B cell (primary cell): ENCODE measurements around the gene TNIP1. TPM values are rescaled to one million over a fixed set of nuclear protein-coding genes. Genes with fewer than 3 reads are reported as not detected.

Source experiments
- ATAC-seq: fragments of 200-7000 bp; cut with Tn5 transposase; one replicate; pipeline ENCODE4 v1.10.0; 2021; ENCODE audit warnings: low read depth, mild to moderate bottlenecking, moderate number of reproducible peaks, moderate library complexity
- CTCF ChIA-PET: fragments of 350-600 bp; sonication (Branson Sonifier 250); formaldehyde crosslinking; loops from one replicate; lab custom pipeline; 2021; ENCODE audit warnings: antibody characterized with exemption, inconsistent platforms; lab: Charles Lee
- POLR2A ChIA-PET: fragments of 350-600 bp; sonication (Branson Sonifier 250); formaldehyde crosslinking; loops from one replicate; lab custom pipeline; 2021; ENCODE audit warnings: antibody characterized with exemption; lab: Charles Lee
- DNase-seq: peaks from one replicate; pipeline ENCODE4 v3.0.0; 2013
- H2AFZ ChIP-seq: 2 replicates; pipeline ENCODE4 v1.6.1; 2012; ENCODE audit warnings: mild to moderate bottlenecking, low read depth, low read length; ENCODE audit not compliant: insufficient read depth, poor library complexity, severe bottlenecking
- H3K27ac ChIP-seq, 2 donors: 1 replicate in 1 of 2; 2 replicates in 1 of 2; pipeline ENCODE4 v1.5.1; 2012 to 2013; ENCODE audit warnings: low read length in 2 of 2, mild to moderate bottlenecking in 2 of 2, moderate library complexity in 1 of 2
- H3K27me3 ChIP-seq, 4 experiments: fragments of 200-600 bp in 1 of 4; sonication (generic) in 1 of 4; replicated peaks in 1 of 4; 1 replicate in 2 of 4; 2 replicates in 2 of 4; pipeline versions ENCODE4 v1.6.1 to v1.7.0; 2013 to 2016; ENCODE audit warnings: low read length in 3 of 4, mild to moderate bottlenecking in 2 of 4, mixed read lengths in 1 of 4, moderate library complexity in 1 of 4; ENCODE audit not compliant: insufficient read depth in 4 of 4, control insufficient read depth in 3 of 4; ENCODE audit errors: control extremely low read depth in 1 of 4
- H3K36me3 ChIP-seq, 2 experiments: replicated peaks in 1 of 2; 1 replicate in 1 of 2; 2 replicates in 1 of 2; pipeline versions ENCODE4 v1.6.1 to v1.7.1; 2013; ENCODE audit warnings: low read length in 1 of 2; ENCODE audit not compliant: insufficient read depth in 2 of 2, control insufficient read depth in 1 of 2; ENCODE audit errors: control extremely low read depth in 1 of 2, extremely low read depth in 1 of 2
- H3K4me1 ChIP-seq, 2 donors: fragments of 200-600 bp in 1 of 2; sonication (generic) in 1 of 2; 1 replicate in 1 of 2; 2 replicates in 1 of 2; pipeline versions ENCODE4 v1.5.1 to v1.6.1; 2013 to 2017; ENCODE audit warnings: low read length in 2 of 2; ENCODE audit not compliant: control insufficient read depth in 2 of 2, insufficient read depth in 2 of 2
- H3K4me2 ChIP-seq: replicated peaks from 2 replicates; pipeline ENCODE3; 2012; ENCODE audit warnings: mild to moderate bottlenecking, low read depth, low read length; ENCODE audit not compliant: poor library complexity, severe bottlenecking
- H3K4me3 ChIP-seq, 5 experiments: fragments of 200-600 bp in 1 of 5; sonication (generic) in 1 of 5; 1 replicate in 3 of 5; 2 replicates in 2 of 5; pipeline versions ENCODE4 v1.5.1 to v1.7.0; 2011 to 2016; ENCODE audit warnings: low read length in 4 of 5, mild to moderate bottlenecking in 4 of 5, low read depth in 2 of 5, control low read depth in 1 of 5, moderate library complexity in 1 of 5; ENCODE audit not compliant: insufficient read depth in 1 of 5; ENCODE audit errors: control extremely low read depth in 1 of 5, extremely low read depth in 1 of 5
- H3K79me2 ChIP-seq: fragments of 200-600 bp; sonication (generic); one replicate; pipeline ENCODE4 v1.6.0; 2016; ENCODE audit warnings: low read length; ENCODE audit not compliant: control insufficient read depth, insufficient read depth
- H3K9ac ChIP-seq: fragments of 200-600 bp; sonication (generic); 2 replicates; pipeline ENCODE4 v1.6.1; 2017; ENCODE audit warnings: mild to moderate bottlenecking, low read length, moderate library complexity
- H3K9me3 ChIP-seq, 3 donors: one replicate each; pipeline versions ENCODE4 v1.6.1 to v1.7.1; 2013; ENCODE audit warnings: low read length in 2 of 3; ENCODE audit not compliant: control insufficient read depth in 2 of 3, insufficient read depth in 1 of 3; ENCODE audit errors: control extremely low read depth in 1 of 3
- H4K20me1 ChIP-seq: 2 replicates; pipeline ENCODE4 v1.6.0; 2012; ENCODE audit warnings: mild to moderate bottlenecking, low read length; ENCODE audit not compliant: insufficient read depth, control insufficient read depth, poor library complexity, severe bottlenecking
- H3K27ac Mint-ChIP-seq: one replicate; pipeline ENCODE4 v1.8.0; 2021; ENCODE audit warnings: mixed read lengths
- H3K27me3 Mint-ChIP-seq: one replicate; pipeline ENCODE4 v1.8.0; 2021; ENCODE audit warnings: mixed read lengths
- H3K4me1 Mint-ChIP-seq: one replicate; pipeline ENCODE4 v1.8.0; 2021; ENCODE audit warnings: mixed read lengths
- H3K4me3 Mint-ChIP-seq: one replicate; pipeline ENCODE4 v1.8.0; 2021; ENCODE audit warnings: mixed read lengths
- H3K9me3 Mint-ChIP-seq: one replicate; pipeline ENCODE4 v1.8.0; 2022; ENCODE audit warnings: mixed read lengths; ENCODE audit not compliant: insufficient read depth
- EZH2 ChIP-seq: IDR thresholded peaks from 2 replicates; pipeline ENCODE4 v1.6.1; 2012; ENCODE audit warnings: borderline replicate concordance, low read depth, mild to moderate bottlenecking, moderate library complexity, low read length; ENCODE audit not compliant: insufficient read depth, poor library complexity, severe bottlenecking
- WGBS: methylation state at CpG from one replicate; pipeline ENCODE4 v1.1.5; 2013; ENCODE audit warnings: missing lambda C conversion rate; ENCODE audit not compliant: insufficient coverage; 5-methylcytosine and 5-hydroxymethylcytosine counted together
- intact Hi-C: fragments of 100-400 bp; cut with micrococcal nuclease; formaldehyde crosslinking; loops from one replicate; pipeline ENCODE4 v1.10.0; 2022
- polyA plus RNA-seq: library from polyadenylated mRNA; depleted of rRNA; stranded (reverse); fragments of >200 nt; gene quantifications from 2 replicates; pipeline ENCODE4 v1.2.3, GENCODE V29; 2012
- total RNA-seq, 2 donors: library from RNA; stranded (reverse); fragments of 120-200 nt in 1 of 2; gene quantifications; 1 replicate in 1 of 2; 2 replicates in 1 of 2; pipeline versions ENCODE4 v1.2.3 to v1.2.4, GENCODE V29; 2013 to 2022
- TF ChIP-seq, protein P1 (sequence below): fragments of 200-600 bp; IDR thresholded peaks from one replicate; pipeline ENCODE4 v1.8.0; 2022; ENCODE audit warnings: antibody characterized with exemption, mild to moderate bottlenecking

TNIP1 gene
- total and polyA plus RNA-seq, 2 donors (not counting 1 experiment from before 2014, with no cell fraction given) = 108 to 294 TPM

DNA sequence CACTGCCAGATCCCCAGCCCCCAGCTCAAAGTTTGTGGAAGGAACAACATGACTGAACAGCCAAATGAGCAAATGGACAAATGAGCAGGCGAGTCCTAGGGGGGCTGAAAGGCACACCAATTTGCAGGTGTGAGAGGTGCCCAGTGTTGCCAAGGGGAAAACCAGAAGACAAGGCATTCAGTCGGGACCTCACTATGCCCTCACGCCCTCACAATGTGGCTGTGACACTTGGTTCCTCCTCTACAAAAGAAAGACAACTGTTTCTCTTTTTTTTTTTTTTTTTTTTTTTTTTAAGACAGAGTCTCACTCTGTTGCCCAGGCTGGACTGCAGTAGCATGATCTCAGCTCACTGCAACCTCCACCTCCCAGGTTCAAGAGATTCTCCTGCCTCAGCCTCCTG is 28.0 kb downstream of the TNIP1 start:
- Histone ChIP-seq H3K9me3 (no peaks in the 10 kb centered on the region), H3K79me2 (peaks cover 70% of the 10 kb centered on the region), H2AFZ (no peak overlapping the region), H3K36me3 (peaks cover 4 to 85% of the 10 kb centered on the region in 2 experiments), H3K4me3 (no peak overlapping the region), H3K4me2 (no peak overlapping the region), H4K20me1 (peaks cover 89% of the 10 kb centered on the region), H3K9ac (no peak overlapping the region), H3K27ac (peak overlapping the region in 1 of 2 donors; percentile 23), H3K4me1 (peaks cover 15 to 25% of the 10 kb centered on the region in 2 donors), H3K27me3 (no peaks in the 10 kb centered on the region)
- H3K9me3 Mint-ChIP-seq = no peaks in the 10 kb centered on the region
- no peak for ATAC-seq
- ChIA-PET CTCF (interaction anchor here (0.8 to 17.8 kb wide), 32 partner anchors 8 to 599 kb away, joined by 3 to 918 read pairs (median 12); partner anchors contain the start of genes ANXA6, DCTN4 and TNIP1), POLR2A (interaction anchor here (0.7 to 1.4 kb wide), 2 partner anchors 63 to 112 kb away, joined by 3 to 9 read pairs; no protein-coding TSS in a partner anchor)
- DNase-seq = peak; percentile 33
- intact Hi-C loops = loop anchor here (5.0 to 10.0 kb wide), 2 partner anchors 244 to 392 kb away; partner anchors contain the start of gene SLC36A1
- H3K4me1 Mint-ChIP-seq = peaks cover 35% of the 10 kb centered on the region
- H3K27ac Mint-ChIP-seq = no peak overlapping the region
- no peaks in the 10 kb centered on the region for H3K27me3 Mint-ChIP-seq
- no peak for TF ChIP-seq EZH2
- TF ChIP-seq, protein P1, sequence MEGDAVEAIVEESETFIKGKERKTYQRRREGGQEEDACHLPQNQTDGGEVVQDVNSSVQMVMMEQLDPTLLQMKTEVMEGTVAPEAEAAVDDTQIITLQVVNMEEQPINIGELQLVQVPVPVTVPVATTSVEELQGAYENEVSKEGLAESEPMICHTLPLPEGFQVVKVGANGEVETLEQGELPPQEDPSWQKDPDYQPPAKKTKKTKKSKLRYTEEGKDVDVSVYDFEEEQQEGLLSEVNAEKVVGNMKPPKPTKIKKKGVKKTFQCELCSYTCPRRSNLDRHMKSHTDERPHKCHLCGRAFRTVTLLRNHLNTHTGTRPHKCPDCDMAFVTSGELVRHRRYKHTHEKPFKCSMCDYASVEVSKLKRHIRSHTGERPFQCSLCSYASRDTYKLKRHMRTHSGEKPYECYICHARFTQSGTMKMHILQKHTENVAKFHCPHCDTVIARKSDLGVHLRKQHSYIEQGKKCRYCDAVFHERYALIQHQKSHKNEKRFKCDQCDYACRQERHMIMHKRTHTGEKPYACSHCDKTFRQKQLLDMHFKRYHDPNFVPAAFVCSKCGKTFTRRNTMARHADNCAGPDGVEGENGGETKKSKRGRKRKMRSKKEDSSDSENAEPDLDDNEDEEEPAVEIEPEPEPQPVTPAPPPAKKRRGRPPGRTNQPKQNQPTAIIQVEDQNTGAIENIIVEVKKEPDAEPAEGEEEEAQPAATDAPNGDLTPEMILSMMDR = no peak
- H3K4me3 Mint-ChIP-seq = no peak overlapping the region
- WGBS = 67% methylated on average over 1 of the region's 3 CpGs

DNA sequence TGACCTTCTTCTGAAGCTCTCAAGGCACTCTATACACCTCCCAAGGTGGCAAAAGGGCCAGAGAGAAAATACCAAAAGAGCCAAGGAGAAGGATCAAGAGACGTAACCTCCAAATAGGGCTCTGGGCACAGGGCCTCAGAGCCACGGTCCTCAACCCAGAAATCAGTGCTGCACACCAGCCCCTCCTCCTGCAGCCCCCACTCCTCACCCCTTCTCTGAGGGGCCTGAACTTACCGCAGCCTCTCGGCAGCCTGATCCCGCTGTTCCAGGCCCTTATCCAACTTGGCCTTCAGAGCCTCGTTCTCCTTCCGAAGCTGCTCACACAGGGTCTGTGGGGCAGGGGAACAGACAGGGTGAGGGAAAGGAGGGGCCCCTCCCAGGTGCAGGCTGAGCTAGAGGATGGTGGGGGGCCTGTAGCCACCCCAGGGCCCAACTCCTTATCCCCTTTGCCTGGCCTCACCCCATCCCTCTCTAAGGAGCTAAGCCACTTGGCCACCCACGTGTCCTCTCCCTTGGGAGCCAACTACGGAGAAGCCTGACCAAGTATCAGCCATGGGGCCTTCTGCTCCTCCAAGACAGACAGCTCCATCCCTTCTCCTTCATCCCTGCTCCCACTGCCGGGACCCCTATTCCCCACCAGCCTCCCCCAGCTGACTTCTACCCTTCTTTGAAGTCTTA is 28.8 kb downstream of the TNIP1 start:
- Histone ChIP-seq H3K9me3 (no peaks in the 10 kb centered on the region), H3K27me3 (no peaks in the 10 kb centered on the region), H3K9ac (no peak overlapping the region), H3K4me3 (no peak overlapping the region), H3K36me3 (peaks cover 4 to 90% of the 10 kb centered on the region in 2 experiments), H3K4me2 (peak overlapping the region; percentile 30), H2AFZ (no peak overlapping the region), H3K27ac (peak overlapping the region in 1 of 2 donors; percentile 23), H3K4me1 (peaks cover 15 to 25% of the 10 kb centered on the region in 2 donors), H3K79me2 (peaks cover 62% of the 10 kb centered on the region), H4K20me1 (peaks cover 91% of the 10 kb centered on the region)
- intact Hi-C loops = loop anchor here (1.0 to 10.0 kb wide), 5 partner anchors 63 to 393 kb away; partner anchors contain the start of gene SLC36A1
- CTCF ChIA-PET = interaction anchor here (0.6 to 17.8 kb wide), 56 partner anchors 9 to 600 kb away, joined by 3 to 918 read pairs (median 6); partner anchors contain the start of genes ANXA6, DCTN4 and TNIP1
- POLR2A ChIA-PET = interaction anchor here (0.8 to 2.0 kb wide), 3 partner anchors 64 to 113 kb away, joined by 3 to 11 read pairs (median 3); no protein-coding TSS in a partner anchor
- TF ChIP-seq, protein P1 = no peak
- no peak for TF ChIP-seq EZH2
- 82% methylated on average over 8 of the region's 10 CpGs for WGBS
- ATAC-seq (no peak), DNase-seq (no peak)
- Mint-ChIP-seq H3K4me3 (no peak overlapping the region), H3K27me3 (no peaks in the 10 kb centered on the region), H3K4me1 (peaks cover 33% of the 10 kb centered on the region), H3K27ac (peak overlapping the region; percentile 66), H3K9me3 (no peaks in the 10 kb centered on the region)
